GM18867 (cell line): ENCODE data around the gene MAP3K2.
"Not testable (repeated sequence)": the region's sequence is repeated elsewhere in the genome, so short reads cannot be mapped to it uniquely, and the experiment has no call there.

Experiments used
- ATAC-seq: cut with Tn5 transposase; IDR thresholded peaks from one replicate; pipeline ENCODE4 v1.9.1; 2021; ENCODE audit warnings: mild to moderate bottlenecking, moderate library complexity; ENCODE audit not compliant: unreplicated experiment

MAP3K2 gene

GRCh38 chr2:127353873-127354676 is 33.7 kb downstream of the MAP3K2 start:
- ATAC-seq: not testable (repeated sequence)

GRCh38 chr2:127353223-127353622 is 34.6 kb downstream of the MAP3K2 start:
- not testable (repeated sequence) for ATAC-seq

DNA sequence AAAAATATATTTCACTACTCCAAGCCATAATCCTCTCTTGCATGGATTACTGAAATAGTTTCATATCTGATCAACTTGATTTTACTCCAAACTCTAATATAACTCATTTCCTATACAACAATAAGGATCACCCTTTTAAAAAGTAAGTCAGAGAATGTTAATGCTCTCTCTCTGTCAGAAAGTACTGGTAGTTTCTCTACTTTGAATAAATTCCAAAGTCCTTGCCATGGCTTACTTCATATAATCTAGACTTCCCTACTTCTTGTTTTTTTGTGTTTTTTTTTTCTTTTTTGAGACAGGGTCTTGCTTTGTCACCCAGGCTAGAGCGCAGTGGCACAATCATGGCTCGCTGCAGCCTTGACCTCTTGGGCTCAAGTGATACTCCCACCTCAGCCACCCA is 36.2 kb downstream of the MAP3K2 start:
- ATAC-seq: no peak

GRCh38 chr2:127348426-127349000 is 39.3 kb downstream of the MAP3K2 start:
- no peak for ATAC-seq

- no peak for ATAC-seq
Observed at GRCh38 chr2:127347734-127348392, 39.9 kb downstream of the MAP3K2 start.

DNA sequence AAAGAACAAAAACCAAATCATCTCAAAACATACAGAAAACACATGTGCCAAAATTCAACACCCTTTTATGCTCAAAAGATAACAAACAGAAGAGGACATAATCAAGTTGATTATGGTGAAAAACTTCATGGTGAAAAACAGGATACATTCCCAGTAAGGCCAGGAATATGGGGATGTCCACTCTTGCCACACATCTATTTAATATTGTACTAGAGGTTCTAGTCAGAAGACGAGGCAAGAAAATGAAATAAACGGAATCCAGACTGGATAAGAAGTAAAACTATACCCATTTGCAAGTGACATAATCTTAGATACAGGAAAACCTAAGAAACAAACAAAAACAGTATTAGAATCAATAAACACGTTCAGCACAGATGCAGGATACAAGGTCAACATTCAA is 40.8 kb downstream of the MAP3K2 start:
- no peak for ATAC-seq

- no peak for ATAC-seq
Observed at GRCh38 chr2:127343277-127343676, 44.5 kb downstream of the MAP3K2 start.

DNA sequence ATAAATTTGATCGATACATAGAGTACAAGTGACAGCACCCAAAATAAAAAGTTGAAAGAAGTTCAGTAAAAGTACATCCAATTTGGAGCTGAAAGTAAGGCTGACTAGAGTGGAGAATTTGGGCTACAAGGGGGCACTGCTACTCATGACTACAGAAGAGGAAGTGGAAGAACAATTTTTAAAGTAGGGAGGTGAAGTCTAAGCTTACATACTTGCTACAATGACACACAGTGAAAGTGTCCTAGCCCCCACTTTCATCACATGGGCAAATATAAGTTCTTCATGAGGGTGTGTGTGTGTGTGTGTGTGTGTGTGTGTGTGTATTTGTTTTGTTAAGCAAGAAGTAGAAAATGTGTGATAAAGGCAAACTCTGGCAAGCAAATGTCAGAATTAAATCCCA is 45.7 kb downstream of the MAP3K2 start:
- no peak for ATAC-seq

DNA sequence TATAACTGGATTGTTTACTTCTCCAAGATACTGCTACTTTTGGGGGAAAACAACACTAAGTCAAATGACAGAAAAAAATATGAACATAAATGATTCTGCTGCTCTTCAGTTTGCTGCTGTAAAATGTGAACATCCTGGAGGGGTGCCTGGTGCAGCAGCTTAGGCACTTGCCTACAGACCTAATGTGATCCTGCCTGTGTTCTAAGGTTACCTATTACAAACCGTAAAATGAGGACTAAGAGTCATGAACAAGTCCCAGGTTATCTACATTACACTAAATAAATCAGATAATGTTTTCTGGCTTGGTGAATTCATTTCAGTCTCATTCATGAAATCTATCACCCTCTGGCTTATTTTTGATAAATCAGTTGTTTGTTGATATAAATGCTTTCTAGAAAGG is 55.4 kb downstream of the MAP3K2 start:
- no peak for ATAC-seq

GRCh38 chr2:127330753-127331152 is 57.0 kb downstream of the MAP3K2 start:
- ATAC-seq: peak; percentile 90

GRCh38 chr2:127326289-127326945 is 61.4 kb downstream of the MAP3K2 start:
- no peak for ATAC-seq

- ATAC-seq: no peak
Observed at GRCh38 chr2:127324635-127325034, 63.1 kb downstream of the MAP3K2 start.

GRCh38 chr2:127321303-127321702 is 66.5 kb downstream of the MAP3K2 start:
- no peak for ATAC-seq

DNA sequence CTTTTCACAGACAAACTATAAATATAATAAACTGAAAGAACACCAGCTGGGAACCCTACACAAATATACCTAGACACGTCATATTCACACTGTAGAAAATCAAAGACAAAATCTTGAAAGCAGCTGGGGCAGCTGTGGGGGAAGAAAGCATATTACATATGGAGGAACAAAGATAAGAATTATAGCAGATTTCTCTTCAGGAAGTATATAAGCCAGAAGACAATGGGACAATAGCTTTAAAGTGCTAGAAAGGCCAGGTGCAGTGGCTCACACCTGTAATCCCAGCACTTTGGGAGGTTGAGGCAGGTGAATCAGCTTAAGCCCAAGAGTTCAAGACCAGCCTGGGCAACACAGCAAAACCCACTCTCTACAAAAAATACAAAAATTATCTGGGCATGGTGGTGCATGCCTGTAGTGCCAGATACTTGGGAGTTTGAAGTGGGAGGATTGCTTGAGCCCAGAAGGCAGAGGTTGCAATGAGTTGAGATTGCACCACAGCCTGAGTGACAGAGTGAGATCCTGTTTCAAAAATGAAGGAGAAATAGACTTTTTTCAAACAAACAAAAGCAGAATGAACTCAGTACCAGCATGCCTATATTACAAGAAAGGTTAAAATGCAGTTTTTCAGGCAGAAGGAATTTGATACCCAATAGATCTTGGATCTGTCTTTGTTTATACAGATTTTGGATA is 67.0 kb downstream of the MAP3K2 start:
- no peak for ATAC-seq

DNA sequence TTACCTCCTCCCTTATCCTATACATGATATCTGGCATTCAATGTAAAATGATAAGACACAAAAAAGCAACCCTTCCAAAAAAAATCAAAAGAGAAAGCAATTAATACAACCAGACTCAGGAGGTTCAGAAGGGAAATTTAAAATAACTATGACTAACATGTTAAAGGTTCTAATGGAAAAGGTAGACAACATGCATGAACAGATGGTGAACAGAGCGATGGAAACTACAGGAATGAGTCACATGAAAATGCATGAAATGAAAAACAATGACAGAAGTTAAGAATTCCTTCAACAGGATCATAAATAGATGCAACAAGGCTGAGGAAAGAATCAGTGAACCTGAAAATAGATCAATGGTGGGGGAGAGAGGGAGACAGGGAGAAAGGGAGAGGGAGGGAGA is 67.7 kb downstream of the MAP3K2 start:
- no peak for ATAC-seq

GRCh38 chr2:127314193-127314988 is 73.4 kb downstream of the MAP3K2 start:
- ATAC-seq: no peak

- ATAC-seq: peak; percentile 96
Observed at GRCh38 chr2:127313406-127313805, 74.4 kb downstream of the MAP3K2 start.

- ATAC-seq: no peak
Observed at GRCh38 chr2:127310980-127311379, 76.8 kb downstream of the MAP3K2 start.

DNA sequence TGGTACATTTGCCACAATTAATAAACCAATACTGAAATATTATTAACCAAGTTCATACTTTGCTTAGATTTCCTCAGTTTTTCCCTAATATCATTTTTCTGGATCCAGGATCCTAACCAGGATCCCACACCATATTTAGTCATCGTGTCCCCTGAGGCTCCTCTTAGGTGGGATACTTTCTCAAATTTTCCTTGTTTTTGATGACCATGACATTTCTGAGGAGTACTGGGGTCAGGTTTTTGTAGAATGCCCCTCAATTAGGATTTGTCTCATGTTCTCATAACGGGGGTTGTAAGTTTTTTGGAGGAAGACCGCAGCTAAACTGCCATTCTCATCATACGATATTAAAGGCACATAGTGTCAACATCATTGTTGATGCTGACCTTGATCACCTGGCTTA is 78.3 kb downstream of the MAP3K2 start:
- no peak for ATAC-seq

GRCh38 chr2:127308586-127309138 is 79.1 kb downstream of the MAP3K2 start:
- ATAC-seq: no peak
